Astrocyte of the cerebellum (primary cell): ENCODE measurements around the gene PLCH2.

Source experiments
- DNase-seq: peaks from one replicate; pipeline ENCODE4 v3.0.0-alpha.2; 2011; ENCODE audit warnings: low read depth
- H3K4me3 ChIP-seq: 2 replicates; pipeline ENCODE4 v1.5.1; 2011; ENCODE audit warnings: mild to moderate bottlenecking, low read depth, low read length, moderate library complexity
- CTCF ChIP-seq: IDR thresholded peaks from 2 replicates; pipeline ENCODE4 v1.5.1; 2012; ENCODE audit warnings: low read length, low read depth, moderate library complexity, mild to moderate bottlenecking; ENCODE audit errors: missing control alignments
- in situ Hi-C: cut with HindIII; loops from 2 replicates; pipeline ENCODE4 v1.10.0; 2017; ENCODE audit warnings: low sequenced_read_pairs

PLCH2 gene

GRCh38 chr1:2528966-2529783 is 53.1 kb downstream of the PLCH2 start:
- in situ Hi-C loops, result no loop called here
- no peak overlapping the region for H3K4me3 ChIP-seq
- TF ChIP-seq CTCF, result no peak
- DNase-seq, result no peak

GRCh38 chr1:2529784-2530512 is 53.9 kb downstream of the PLCH2 start, which contains the start of gene HES5:
Gene HES5, minus strand, starts transcription at chr1:2530263. Its CDS starts 99 bp downstream, at chr1:2530164.
- H3K4me3 ChIP-seq, result no peak within 1 kb of the TSS
- DNase-seq, result no peak
- in situ Hi-C loops, result no loop called here
- TF ChIP-seq CTCF, result no peak

GRCh38 chr1:2530513-2531361 is 54.6 kb downstream of the PLCH2 start:
- no peak for DNase-seq

GRCh38 chr1:2532485-2533160 is 56.5 kb downstream of the PLCH2 start:
- in situ Hi-C loops, result no loop called here
- DNase-seq, result no peak
- no peak overlapping the region for H3K4me3 ChIP-seq
- no peak for TF ChIP-seq CTCF

More at GRCh38 chr1:2530513-2531361, 54.6 kb downstream of the PLCH2 start:
- H3K4me3 ChIP-seq, result no peak overlapping the region
- no peak for TF ChIP-seq CTCF
- in situ Hi-C loops, result no loop called here

- no peak overlapping the region for H3K4me3 ChIP-seq
- DNase-seq, result no peak
- no peak for TF ChIP-seq CTCF
- in situ Hi-C loops, result no loop called here
Observed at GRCh38 chr1:2533365-2533764, 57.3 kb downstream of the PLCH2 start.

GRCh38 chr1:2534315-2534686 is 58.2 kb downstream of the PLCH2 start:
- in situ Hi-C loops, result no loop called here
- no peak for TF ChIP-seq CTCF
- H3K4me3 ChIP-seq, result no peak overlapping the region
- no peak for DNase-seq
